ENCODE measurements around the gene FAR2. TPM values are rescaled to one million over a fixed set of nuclear protein-coding genes. Genes with fewer than 3 reads are reported as not detected.

Gene FAR2
- total RNA-seq, 1 experiment from 2014 or later = 11.0 TPM

- ChIA-PET CTCF (no interaction called here), POLR2A (ENCODE audit: unreplicated experiment) (no interaction called here)
- H4K20me1 ChIP-seq (ENCODE audit: insufficient read depth) = no peaks in the 10 kb centered on the region
- no peak overlapping the region for H3K4me2 ChIP-seq
- TF ChIP-seq EZH2 (IDR thresholded peaks at IDR 0.05; ENCODE audit: low read depth) = no peak
- no peak for TF ChIP-seq CTCF (conservative IDR thresholded peaks at IDR 0.05)
- no peaks in the 10 kb centered on the region for H3K27me3 ChIP-seq (ENCODE audit: insufficient read depth, low read depth)
- no peaks in the 10 kb centered on the region for H3K79me2 ChIP-seq (ENCODE audit: low read depth)
- H3K27ac ChIP-seq = no peak overlapping the region
- peaks cover 6% of the 10 kb centered on the region; the same call in 1 of the 2 replicates for H3F3A ChIP-seq (ENCODE audit: insufficient read depth, low read depth)
- no peaks in the 10 kb centered on the region for H3K36me3 ChIP-seq (ENCODE audit: low read depth)
- H3K9me3 ChIP-seq (ENCODE audit: insufficient read depth, low read depth) = no peaks in the 10 kb centered on the region
- no peak overlapping the region for H3K4me3 ChIP-seq
- DNase-seq = no peak
- no peaks in the 10 kb centered on the region for H3K9me2 ChIP-seq (ENCODE audit: insufficient read depth)
- intact Hi-C loops (cut with micrococcal nuclease; ENCODE audit: unreplicated experiment) = no loop called here
- BruUV-seq (replicated peaks) = no TSS peak
- H3K4me1 ChIP-seq (replicated peaks; ENCODE audit: insufficient read depth) = no peaks in the 10 kb centered on the region
- no peak overlapping the region for H2AFZ ChIP-seq
These were observed 185.9 kb downstream of the FAR2 start for GRCh38 chr12:29334937-29335336.

- no peak for DNase-seq
- ChIA-PET POLR2A (ENCODE audit: unreplicated experiment) (interaction anchor here (0.6 kb wide), 1 partner anchor 188 kb away, joined by 3 read pairs; no protein-coding TSS in a partner anchor), CTCF (no interaction called here)
- no peak overlapping the region for H2AFZ ChIP-seq
- no peak overlapping the region for H3K4me2 ChIP-seq
- H3K9me2 ChIP-seq (ENCODE audit: insufficient read depth) = no peaks in the 10 kb centered on the region
- no peaks in the 10 kb centered on the region for H3K79me2 ChIP-seq (ENCODE audit: low read depth)
- H3K27me3 ChIP-seq (ENCODE audit: insufficient read depth, low read depth) = no peaks in the 10 kb centered on the region
- no peak overlapping the region for H3K4me3 ChIP-seq
- H3K36me3 ChIP-seq (ENCODE audit: low read depth) = peaks cover 1% of the 10 kb centered on the region; the same call in 1 of the 2 replicates
- TF ChIP-seq CTCF (conservative IDR thresholded peaks at IDR 0.05) (no peak), EZH2 (IDR thresholded peaks at IDR 0.05; ENCODE audit: low read depth) (no peak)
- H3K9me3 ChIP-seq (ENCODE audit: insufficient read depth, low read depth) = no peaks in the 10 kb centered on the region
- H3K4me1 ChIP-seq (replicated peaks; ENCODE audit: insufficient read depth) = no peaks in the 10 kb centered on the region
- H4K20me1 ChIP-seq (ENCODE audit: insufficient read depth) = no peaks in the 10 kb centered on the region
- BruUV-seq (replicated peaks) = no TSS peak
- intact Hi-C loops (cut with micrococcal nuclease; ENCODE audit: unreplicated experiment) = no loop called here
- H3F3A ChIP-seq (ENCODE audit: insufficient read depth, low read depth) = peaks cover 11% of the 10 kb centered on the region; the same call in 1 of the 2 replicates
- H3K27ac ChIP-seq = no peak overlapping the region
These were observed 188.2 kb downstream of the FAR2 start for GRCh38 chr12:29337325-29337724.

GRCh38 chr12:29343022-29343799 lies 194.1 kb downstream of the FAR2 start:
- intact Hi-C loops (cut with micrococcal nuclease; ENCODE audit: unreplicated experiment) = no loop called here
- no peak for TF ChIP-seq CTCF (conservative IDR thresholded peaks at IDR 0.05)
- TF ChIP-seq EZH2 (IDR thresholded peaks at IDR 0.05; ENCODE audit: low read depth) = no peak
- POLR2A ChIA-PET (ENCODE audit: unreplicated experiment) = no interaction called here
- Histone ChIP-seq H2AFZ (no peak overlapping the region), H3K4me1 (replicated peaks; ENCODE audit: insufficient read depth) (no peaks in the 10 kb centered on the region), H3K4me3 (no peak overlapping the region), H3K79me2 (ENCODE audit: low read depth) (no peaks in the 10 kb centered on the region), H4K20me1 (ENCODE audit: insufficient read depth) (no peaks in the 10 kb centered on the region), H3K36me3 (ENCODE audit: low read depth) (peaks cover 30% of the 10 kb centered on the region), H3K27me3 (ENCODE audit: insufficient read depth, low read depth) (no peaks in the 10 kb centered on the region), H3K27ac (no peak overlapping the region), H3K9me3 (ENCODE audit: insufficient read depth, low read depth) (no peaks in the 10 kb centered on the region), H3K4me2 (no peak overlapping the region), H3K9me2 (ENCODE audit: insufficient read depth) (no peaks in the 10 kb centered on the region), H3F3A (ENCODE audit: insufficient read depth, low read depth) (peaks cover 11% of the 10 kb centered on the region; the same call in 1 of the 2 replicates)
- BruUV-seq (replicated peaks) = no TSS peak
- CTCF ChIA-PET = no interaction called here
- DNase-seq = no peak
